IPS-15b (cell line): ENCODE measurements around the gene PRR35.
"Not testable (repeated sequence)": the region's sequence is repeated elsewhere in the genome, so short reads cannot be mapped to it uniquely, and the experiment has no call there.

Experiments
- H3K27me3 ChIP-seq: one replicate; pipeline ENCODE4 v1.6.1; 2013; ENCODE audit warnings: low read length; ENCODE audit not compliant: control insufficient read depth, insufficient read depth
- H3K36me3 ChIP-seq: one replicate; pipeline ENCODE4 v1.6.1; 2013; ENCODE audit warnings: low read length; ENCODE audit not compliant: control insufficient read depth, insufficient read depth
- H3K4me1 ChIP-seq: one replicate; pipeline ENCODE4 v1.6.1; 2013; ENCODE audit warnings: mild to moderate bottlenecking, low read length; ENCODE audit not compliant: control insufficient read depth, insufficient read depth
- H3K4me3 ChIP-seq: one replicate; pipeline ENCODE4 v1.5.1; 2013; ENCODE audit warnings: low read depth, low read length
- H3K9ac ChIP-seq: one replicate; pipeline ENCODE4 v1.6.1; 2013; ENCODE audit warnings: low read depth, mild to moderate bottlenecking, low read length
- H3K9me3 ChIP-seq: one replicate; pipeline ENCODE4 v1.6.1; 2013; ENCODE audit warnings: mild to moderate bottlenecking, low read length; ENCODE audit not compliant: control insufficient read depth, insufficient read depth

The PRR35 gene

DNA sequence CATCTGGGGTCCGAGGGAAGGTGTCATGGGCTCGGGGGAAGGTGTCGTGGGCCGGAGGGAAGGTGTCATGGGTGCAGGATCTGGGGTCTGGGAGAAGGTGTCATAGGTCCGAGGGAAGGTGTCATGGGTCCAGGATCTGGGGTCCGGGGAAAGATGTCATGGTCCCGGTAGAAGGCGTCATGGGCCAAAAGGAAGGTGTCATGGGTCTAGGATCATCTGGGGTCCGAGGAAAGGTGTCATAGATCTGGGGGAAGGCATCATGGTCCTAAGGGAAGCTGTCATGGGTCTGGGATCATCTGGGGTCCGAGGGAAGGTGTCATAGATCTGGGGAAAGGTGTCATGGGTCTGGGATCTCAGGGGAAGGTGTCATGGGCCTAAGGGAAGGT is 30.6 kb downstream of the PRR35 start:
- Histone ChIP-seq H3K9ac (peak overlapping the region; percentile 79), H3K27me3 (peaks cover 18% of the 10 kb centered on the region), H3K4me1 (no peaks in the 10 kb centered on the region), H3K36me3 (peaks cover 3% of the 10 kb centered on the region), H3K9me3 (no peaks in the 10 kb centered on the region), H3K4me3 (peak overlapping the region; percentile 75)

DNA sequence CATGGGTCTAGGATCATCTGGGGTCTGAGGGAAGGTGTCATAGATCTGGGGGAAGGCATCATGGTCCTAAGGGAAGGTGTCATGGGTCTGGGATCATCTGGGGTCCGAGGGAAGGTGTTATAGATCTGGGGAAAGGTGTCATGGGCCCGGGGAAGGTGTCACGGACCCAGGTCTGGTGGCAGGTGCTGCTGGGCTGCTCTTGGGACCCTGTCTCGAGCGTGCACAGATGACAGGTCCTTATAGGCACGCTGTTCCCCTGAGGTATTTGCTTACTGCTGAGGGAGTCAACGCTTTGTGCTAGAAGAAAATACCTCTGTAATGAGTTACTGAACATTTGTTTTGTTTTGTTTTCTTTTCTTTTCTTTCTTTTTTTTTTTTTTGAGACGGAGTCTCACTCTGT is 31.0 kb downstream of the PRR35 start:
- Histone ChIP-seq H3K9ac (no peak overlapping the region), H3K4me1 (no peaks in the 10 kb centered on the region), H3K9me3 (no peaks in the 10 kb centered on the region), H3K4me3 (peak overlapping the region; percentile 75), H3K36me3 (peaks cover 3% of the 10 kb centered on the region), H3K27me3 (peaks cover 14% of the 10 kb centered on the region)

DNA sequence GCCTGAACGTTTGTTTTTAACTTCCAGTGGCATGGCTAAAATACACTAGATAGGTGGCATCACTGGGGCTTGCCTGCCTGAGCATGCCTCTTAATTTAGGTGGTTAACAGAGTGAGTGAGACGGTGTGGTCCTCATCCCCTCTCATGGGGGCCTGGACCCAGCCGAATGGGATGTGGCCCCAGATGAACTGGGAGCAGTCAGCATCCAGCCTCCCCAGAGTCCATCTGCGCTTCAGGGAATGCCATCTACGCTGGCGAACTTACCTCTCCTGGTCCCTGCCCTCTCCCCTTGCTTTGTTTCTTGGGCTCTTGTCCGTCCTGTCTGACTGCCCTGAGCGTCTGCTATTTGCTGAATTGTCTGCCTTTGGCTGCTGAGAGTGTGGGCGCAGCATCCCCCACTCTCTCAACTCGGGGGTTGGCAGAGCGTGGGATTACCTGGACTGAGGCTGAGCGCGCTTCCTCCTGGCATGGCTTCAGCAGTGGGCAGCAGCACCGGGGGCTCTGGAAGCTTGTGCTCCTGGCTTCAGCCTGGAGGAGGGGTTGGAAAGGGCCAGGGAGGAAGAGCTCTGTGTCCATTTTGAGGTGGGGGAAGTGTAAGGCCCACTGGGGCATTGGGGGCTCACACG is 31.8 kb downstream of the PRR35 start:
- H3K4me1 ChIP-seq, result no peaks in the 10 kb centered on the region
- no peak overlapping the region for H3K9ac ChIP-seq
- no peaks in the 10 kb centered on the region for H3K9me3 ChIP-seq
- no peak overlapping the region for H3K4me3 ChIP-seq
- peaks cover 6% of the 10 kb centered on the region for H3K27me3 ChIP-seq
- H3K36me3 ChIP-seq, result peaks cover 3% of the 10 kb centered on the region

DNA sequence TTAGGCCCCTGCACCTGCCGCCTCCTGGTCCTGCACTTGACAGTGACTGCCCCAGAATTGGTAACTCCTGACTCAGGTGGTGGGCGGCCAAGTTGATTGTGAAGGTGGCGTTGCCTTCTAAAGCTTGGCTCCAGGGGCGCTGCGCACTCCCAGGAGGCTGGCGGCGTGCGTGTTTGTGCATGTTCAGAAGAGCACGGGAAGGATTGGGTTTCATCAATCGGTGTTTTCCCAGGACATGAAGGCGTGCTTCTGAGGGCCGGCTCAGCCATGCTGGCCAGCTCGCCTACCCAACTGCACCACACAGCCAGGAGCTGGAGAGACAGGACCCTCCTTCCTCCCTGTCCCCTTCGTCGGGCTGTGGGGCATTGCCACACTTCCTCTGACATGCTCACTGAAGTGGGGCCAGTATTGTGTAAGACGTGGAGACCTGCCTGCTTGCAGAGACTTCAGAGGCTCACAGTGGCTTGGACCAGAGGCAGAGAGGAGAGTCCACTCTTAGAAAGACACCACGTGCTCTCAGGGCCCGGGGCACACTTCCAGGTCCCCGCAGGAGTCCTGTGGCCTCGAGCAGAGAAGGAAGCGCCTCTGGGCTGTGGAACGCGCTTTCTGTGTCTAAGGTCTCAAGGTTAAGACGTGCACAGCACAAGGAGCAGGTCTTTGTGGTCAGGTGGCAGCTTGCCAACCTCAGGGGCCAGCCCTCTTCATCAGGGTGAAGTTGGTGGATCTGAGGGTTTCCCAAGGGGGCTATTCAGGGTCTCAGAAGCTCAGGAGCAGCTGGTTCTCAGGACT is 32.5 kb downstream of the PRR35 start:
- Histone ChIP-seq H3K4me3 (no peak overlapping the region), H3K36me3 (peaks cover 3% of the 10 kb centered on the region), H3K27me3 (peaks cover 6% of the 10 kb centered on the region), H3K9me3 (no peaks in the 10 kb centered on the region), H3K9ac (no peak overlapping the region), H3K4me1 (no peaks in the 10 kb centered on the region)

DNA sequence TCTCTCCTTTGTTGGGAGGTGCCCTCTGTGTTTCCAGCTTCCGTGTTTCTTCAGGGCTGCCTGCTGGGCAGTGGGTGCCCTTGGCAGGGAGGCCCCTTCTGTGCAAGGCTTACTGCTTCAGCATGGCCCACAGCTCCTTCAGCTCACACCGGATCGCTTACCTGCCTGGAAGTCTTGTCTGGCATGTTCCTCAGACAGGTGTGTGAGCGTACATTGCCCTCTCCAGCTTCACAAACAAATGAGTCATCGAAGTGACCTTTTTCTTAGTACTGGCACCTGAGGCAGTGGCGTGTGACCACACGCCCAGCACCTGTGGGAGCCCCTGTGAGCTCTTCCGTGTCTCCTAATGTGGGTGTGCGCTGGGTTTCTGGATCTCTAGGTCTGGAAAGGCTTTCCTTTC is 33.2 kb downstream of the PRR35 start:
- Histone ChIP-seq H3K9me3 (no peaks in the 10 kb centered on the region), H3K9ac (no peak overlapping the region), H3K4me1 (no peaks in the 10 kb centered on the region), H3K36me3 (peaks cover 3% of the 10 kb centered on the region), H3K27me3 (peaks cover 6% of the 10 kb centered on the region), H3K4me3 (no peak overlapping the region)

DNA sequence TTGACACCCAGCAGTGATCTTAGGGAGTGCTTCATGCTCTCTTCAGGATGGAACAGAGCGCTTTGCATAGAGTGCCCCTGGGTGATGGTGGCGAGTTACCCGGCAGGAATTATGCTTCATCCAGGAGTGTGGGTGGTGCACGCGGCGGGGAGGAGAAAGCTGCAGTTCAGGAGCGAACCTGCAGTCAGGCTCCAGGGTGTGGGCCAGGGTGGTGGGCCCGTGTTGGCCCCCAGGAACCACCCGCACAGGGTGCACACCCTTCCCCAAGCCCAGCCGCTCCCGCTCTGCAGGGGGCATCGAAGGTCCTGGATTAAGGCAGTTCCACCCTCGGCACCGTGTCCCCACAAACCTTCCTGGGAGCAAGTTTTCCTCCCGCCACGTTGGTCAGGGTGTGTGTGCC is 33.6 kb downstream of the PRR35 start:
- H3K27me3 ChIP-seq, result peaks cover 6% of the 10 kb centered on the region
- H3K4me1 ChIP-seq, result no peaks in the 10 kb centered on the region
- peaks cover 3% of the 10 kb centered on the region for H3K36me3 ChIP-seq
- H3K4me3 ChIP-seq, result no peak overlapping the region
- H3K9ac ChIP-seq, result no peak overlapping the region
- H3K9me3 ChIP-seq, result no peaks in the 10 kb centered on the region

DNA sequence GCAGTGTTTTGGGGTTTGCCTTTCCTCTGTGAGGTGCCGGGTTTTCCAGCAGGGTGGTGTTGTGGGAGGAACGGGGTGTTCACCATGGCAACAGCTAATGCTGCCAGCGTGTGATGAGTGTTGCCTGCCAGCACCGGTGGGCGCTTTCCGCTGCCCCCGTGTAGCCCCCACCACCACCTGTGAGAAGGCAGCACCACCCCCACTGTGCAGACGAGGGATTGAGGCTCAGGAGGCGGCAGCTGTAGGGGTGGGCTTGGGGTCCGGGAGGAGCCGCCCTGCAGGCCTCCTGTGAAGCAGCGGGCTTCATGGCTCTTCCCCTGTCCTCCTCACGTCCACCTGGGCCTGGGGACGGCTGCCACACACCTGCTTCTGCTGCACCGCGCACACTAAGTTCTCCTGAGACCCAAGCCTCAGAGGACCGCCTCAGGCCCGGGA is 34.9 kb downstream of the PRR35 start:
- Histone ChIP-seq H3K36me3 (peaks cover 10% of the 10 kb centered on the region), H3K9ac (no peak overlapping the region), H3K4me1 (no peaks in the 10 kb centered on the region), H3K4me3 (no peak overlapping the region), H3K9me3 (no peaks in the 10 kb centered on the region), H3K27me3 (peaks cover 6% of the 10 kb centered on the region)

DNA sequence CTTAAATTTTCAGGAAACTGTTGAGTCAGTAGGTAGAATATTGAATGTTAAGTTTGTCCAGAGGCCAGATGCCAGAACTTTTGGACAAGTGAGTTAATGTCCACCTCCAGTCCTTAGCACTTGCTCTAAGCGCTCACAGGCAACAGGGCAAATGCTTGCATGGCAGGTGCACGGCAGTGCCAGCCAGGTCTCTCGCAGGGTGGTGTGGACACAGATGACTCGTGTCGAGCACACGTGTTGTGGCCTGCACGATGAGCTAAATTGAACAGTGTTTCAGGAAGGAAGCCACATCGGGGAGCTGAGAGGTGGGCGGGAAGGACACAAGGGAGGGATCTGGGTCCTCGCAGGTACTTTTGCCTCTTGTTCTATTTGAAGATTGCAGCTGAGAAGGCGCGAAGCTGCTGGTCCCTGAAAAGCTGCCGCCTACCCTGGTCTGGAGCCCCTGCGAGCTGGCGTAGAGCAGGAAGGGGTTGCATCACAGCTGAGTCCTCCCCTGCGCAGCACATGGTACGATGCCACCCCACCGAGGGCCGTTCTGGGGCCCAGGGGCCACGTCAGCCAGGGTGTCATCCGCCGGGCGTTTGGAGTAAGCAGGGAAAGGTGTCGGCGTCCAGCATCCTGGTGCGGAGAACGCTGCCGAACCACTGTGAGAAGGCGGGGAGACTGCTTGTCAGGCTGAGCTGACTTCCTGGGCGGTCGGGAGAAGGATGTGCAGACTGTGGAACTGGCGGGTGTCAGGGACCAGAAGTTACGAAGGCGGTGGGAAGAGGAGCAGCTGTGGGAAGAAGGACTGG is 35.9 kb downstream of the PRR35 start:
- H3K9ac ChIP-seq, result no peak overlapping the region
- H3K27me3 ChIP-seq, result peaks cover under 1% of the 10 kb centered on the region
- H3K4me1 ChIP-seq, result no peaks in the 10 kb centered on the region
- H3K36me3 ChIP-seq, result peaks cover 10% of the 10 kb centered on the region
- H3K4me3 ChIP-seq, result no peak overlapping the region
- no peaks in the 10 kb centered on the region for H3K9me3 ChIP-seq

DNA sequence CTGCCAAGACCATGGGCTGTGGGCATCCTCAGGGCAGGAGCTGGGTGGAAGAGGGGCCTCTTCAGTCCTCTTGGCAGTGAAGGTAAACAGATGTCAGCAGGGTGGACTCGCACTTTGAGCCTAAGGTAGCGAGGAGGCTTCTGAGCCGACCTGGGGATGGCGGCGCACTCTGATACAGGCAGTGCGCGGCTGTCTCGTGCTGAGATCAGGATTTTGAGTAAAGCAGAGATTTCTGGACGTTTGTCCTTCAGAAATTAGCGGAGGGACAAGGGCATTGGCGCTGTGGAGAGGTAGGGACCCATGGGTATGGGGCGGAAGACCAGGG is 36.5 kb downstream of the PRR35 start:
- no peak overlapping the region for H3K4me3 ChIP-seq
- no peaks in the 10 kb centered on the region for H3K27me3 ChIP-seq
- peaks cover 12% of the 10 kb centered on the region for H3K36me3 ChIP-seq
- H3K9ac ChIP-seq, result no peak overlapping the region
- no peaks in the 10 kb centered on the region for H3K9me3 ChIP-seq
- H3K4me1 ChIP-seq, result no peaks in the 10 kb centered on the region

DNA sequence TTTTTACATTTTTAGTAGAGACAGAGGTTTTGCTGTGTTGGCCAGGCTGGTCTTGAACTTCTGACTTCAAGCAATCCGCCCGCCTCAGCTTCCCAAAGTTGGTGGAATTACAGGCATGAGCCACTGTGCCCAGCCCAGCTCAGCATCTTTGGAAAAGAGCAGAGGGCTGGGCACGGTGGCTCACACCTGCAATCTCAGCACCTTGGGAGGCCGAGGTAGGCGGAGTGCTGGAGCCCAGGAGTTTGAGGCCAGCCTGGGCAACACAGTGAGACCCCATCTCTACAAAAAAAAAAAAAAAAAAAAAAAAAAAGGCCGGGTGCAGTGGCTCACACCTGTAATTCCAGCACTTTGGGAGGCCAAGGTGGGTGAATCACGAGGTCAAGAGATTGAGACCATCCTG is 37.5 kb downstream of the PRR35 start:
- not testable (repeated sequence) for H3K9ac ChIP-seq, H3K4me3 ChIP-seq, H3K27me3 ChIP-seq, H3K4me1 ChIP-seq, H3K9me3 ChIP-seq
- H3K36me3 ChIP-seq, result peaks cover 12% of the 10 kb centered on the region

DNA sequence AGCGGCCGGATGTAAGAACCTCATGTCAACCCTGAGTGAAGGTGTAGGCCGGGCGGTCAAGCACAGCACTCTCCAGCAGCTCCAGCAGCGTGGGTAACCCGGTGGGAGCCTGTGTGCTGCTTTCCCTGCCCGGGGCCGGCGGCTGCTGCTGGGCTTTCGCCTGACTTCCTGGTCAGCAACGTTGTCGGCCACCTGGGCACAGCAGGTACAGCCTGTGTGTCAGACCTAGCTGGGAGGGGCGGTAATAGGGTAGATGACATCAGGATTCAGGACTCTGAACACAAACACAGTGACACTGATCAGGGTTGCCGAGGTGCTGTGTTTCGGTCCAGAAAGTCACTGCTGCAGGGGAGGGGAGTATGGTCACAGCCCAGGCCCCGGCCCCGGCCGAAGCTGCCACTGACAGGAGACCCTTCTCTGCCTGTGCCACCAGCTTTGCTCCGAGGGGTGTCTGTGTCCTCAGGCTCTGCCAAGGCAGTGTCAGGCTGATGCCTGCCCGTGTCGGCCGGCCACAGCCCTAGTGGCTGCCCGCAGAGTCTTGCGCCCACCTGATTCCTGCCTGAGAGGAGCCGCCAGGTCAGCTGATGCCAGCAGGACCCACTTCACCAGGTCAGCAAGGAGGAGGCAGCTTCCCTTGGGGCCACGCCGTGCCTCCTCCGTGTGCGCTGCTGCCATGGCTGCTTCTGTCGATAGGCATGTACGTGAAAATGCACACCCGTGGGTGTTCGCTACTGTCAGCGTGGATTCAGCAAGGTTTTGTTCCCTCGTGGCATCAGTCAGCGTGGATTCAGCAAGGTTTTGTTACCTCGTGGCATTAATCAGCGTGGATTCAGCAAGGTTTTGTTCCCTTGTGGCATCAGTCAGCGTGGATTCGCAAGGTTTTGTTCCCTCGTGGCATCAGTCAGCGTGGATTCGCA is 38.9 kb downstream of the PRR35 start:
- H3K4me3 ChIP-seq, result no peak overlapping the region
- no peaks in the 10 kb centered on the region for H3K27me3 ChIP-seq

More for the DNA sequence above, 38.9 kb downstream of the PRR35 start:
- Histone ChIP-seq H3K9me3 (no peaks in the 10 kb centered on the region), H3K4me1 (no peaks in the 10 kb centered on the region), H3K9ac (no peak overlapping the region), H3K36me3 (peaks cover 9% of the 10 kb centered on the region)
